Measurements from ENCODE around the gene COL8A1.

The COL8A1 gene

DNA sequence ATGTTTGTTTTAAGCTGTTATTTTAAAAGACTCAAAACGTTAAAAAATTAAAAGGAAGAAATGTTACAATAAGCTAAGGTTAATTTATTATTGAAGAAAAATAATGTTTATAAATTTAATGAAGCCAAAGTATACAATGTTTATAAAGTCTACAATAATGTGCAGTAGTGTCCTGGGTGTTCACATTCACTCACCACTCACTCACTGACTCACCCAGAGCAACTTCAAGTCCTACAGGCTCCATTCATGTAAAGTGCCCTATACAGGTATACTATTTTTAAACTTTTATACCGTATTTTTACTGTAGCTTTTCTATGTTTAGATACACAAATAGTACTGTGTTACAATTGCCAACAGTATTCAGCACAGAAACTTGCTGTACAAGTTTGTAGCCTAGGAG, 55.2 kb downstream of the COL8A1 start:
- no peak for TF ChIP-seq GABPA (IDR thresholded peaks at IDR 0.05; ENCODE audit: low read depth)
- TF ChIP-seq, protein P1, sequence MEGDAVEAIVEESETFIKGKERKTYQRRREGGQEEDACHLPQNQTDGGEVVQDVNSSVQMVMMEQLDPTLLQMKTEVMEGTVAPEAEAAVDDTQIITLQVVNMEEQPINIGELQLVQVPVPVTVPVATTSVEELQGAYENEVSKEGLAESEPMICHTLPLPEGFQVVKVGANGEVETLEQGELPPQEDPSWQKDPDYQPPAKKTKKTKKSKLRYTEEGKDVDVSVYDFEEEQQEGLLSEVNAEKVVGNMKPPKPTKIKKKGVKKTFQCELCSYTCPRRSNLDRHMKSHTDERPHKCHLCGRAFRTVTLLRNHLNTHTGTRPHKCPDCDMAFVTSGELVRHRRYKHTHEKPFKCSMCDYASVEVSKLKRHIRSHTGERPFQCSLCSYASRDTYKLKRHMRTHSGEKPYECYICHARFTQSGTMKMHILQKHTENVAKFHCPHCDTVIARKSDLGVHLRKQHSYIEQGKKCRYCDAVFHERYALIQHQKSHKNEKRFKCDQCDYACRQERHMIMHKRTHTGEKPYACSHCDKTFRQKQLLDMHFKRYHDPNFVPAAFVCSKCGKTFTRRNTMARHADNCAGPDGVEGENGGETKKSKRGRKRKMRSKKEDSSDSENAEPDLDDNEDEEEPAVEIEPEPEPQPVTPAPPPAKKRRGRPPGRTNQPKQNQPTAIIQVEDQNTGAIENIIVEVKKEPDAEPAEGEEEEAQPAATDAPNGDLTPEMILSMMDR (IDR thresholded peaks at IDR 0.05; ENCODE audit: insufficient read depth, low read length) = no peak
- TF ChIP-seq POLR2AphosphoS5 (IDR thresholded peaks at IDR 0.05; ENCODE audit: low read depth) = no peak
- no peak for TF ChIP-seq REST (IDR thresholded peaks at IDR 0.05; ENCODE audit: insufficient replicate concordance, low read depth)
- TF ChIP-seq SPI1 (IDR thresholded peaks at IDR 0.05; ENCODE audit: borderline replicate concordance, low read depth) = no peak

GRCh38 chr3:99696497-99696896, 58.1 kb downstream of the COL8A1 start:
- Histone ChIP-seq H3K27me3 (ENCODE audit: insufficient read depth, poor library complexity, severe bottlenecking) (no peaks in the 10 kb centered on the region), H3K27ac (replicated peaks) (no peak overlapping the region), H3K4me3 (replicated peaks; ENCODE audit: insufficient read depth, low read length) (no peak overlapping the region)
- TF ChIP-seq SPI1 (IDR thresholded peaks at IDR 0.05; ENCODE audit: borderline replicate concordance, low read depth) = no peak
- no peak for TF ChIP-seq REST (IDR thresholded peaks at IDR 0.05; ENCODE audit: insufficient replicate concordance, low read depth)
- no peak for TF ChIP-seq GABPA (IDR thresholded peaks at IDR 0.05; ENCODE audit: low read depth)
- TF ChIP-seq, protein P1 (IDR thresholded peaks at IDR 0.05; ENCODE audit: insufficient read depth, low read length) = no peak
- TF ChIP-seq POLR2AphosphoS5 (IDR thresholded peaks at IDR 0.05; ENCODE audit: low read depth) = no peak
- DNase-seq (ENCODE audit: low read depth in 1 of 2, low spot score in 1 of 2) = no peak

More for the DNA sequence above, 55.2 kb downstream of the COL8A1 start:
- H3K4me3 ChIP-seq (replicated peaks; ENCODE audit: insufficient read depth, low read length) = no peak overlapping the region
- no peak for DNase-seq (ENCODE audit: low read depth in 1 of 2, low spot score in 1 of 2)
- no peak overlapping the region for H3K27ac ChIP-seq (replicated peaks)
- H3K27me3 ChIP-seq (ENCODE audit: insufficient read depth, poor library complexity, severe bottlenecking) = no peaks in the 10 kb centered on the region

DNA sequence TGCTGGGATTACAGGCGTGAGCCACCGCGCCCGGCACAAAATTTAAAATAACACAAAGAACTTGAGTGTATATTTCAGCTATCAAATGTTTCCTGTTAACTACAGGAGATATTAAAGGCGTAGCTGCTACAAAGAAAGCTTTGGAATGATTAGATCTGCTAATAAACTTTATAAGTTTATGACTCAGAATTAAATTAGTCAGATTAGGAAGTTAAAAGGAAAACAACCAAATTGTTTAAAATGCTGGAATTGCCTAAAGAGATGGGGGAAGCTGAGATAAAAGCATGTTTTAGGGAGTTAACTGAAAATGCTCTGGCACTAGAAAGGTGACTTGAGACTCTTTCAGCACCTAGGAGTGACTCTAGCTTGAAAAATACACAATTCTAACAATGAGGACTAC, 58.9 kb downstream of the COL8A1 start:
- no peak overlapping the region for H3K27ac ChIP-seq (replicated peaks)
- H3K4me3 ChIP-seq (replicated peaks; ENCODE audit: insufficient read depth, low read length) = no peak overlapping the region
- TF ChIP-seq, protein P1 (IDR thresholded peaks at IDR 0.05; ENCODE audit: insufficient read depth, low read length) = no peak
- no peak for TF ChIP-seq POLR2AphosphoS5 (IDR thresholded peaks at IDR 0.05; ENCODE audit: low read depth)
- DNase-seq (ENCODE audit: low read depth in 1 of 2, low spot score in 1 of 2) = no peak
- H3K27me3 ChIP-seq (ENCODE audit: insufficient read depth, poor library complexity, severe bottlenecking) = no peaks in the 10 kb centered on the region

- no peak for DNase-seq (ENCODE audit: low read depth in 1 of 2, low spot score in 1 of 2)
- Histone ChIP-seq H3K27me3 (ENCODE audit: insufficient read depth, poor library complexity, severe bottlenecking) (no peaks in the 10 kb centered on the region), H3K27ac (replicated peaks) (no peak overlapping the region), H3K4me3 (replicated peaks; ENCODE audit: insufficient read depth, low read length) (no peak overlapping the region)
- TF ChIP-seq POLR2AphosphoS5 (IDR thresholded peaks at IDR 0.05; ENCODE audit: low read depth) (no peak), GABPA (IDR thresholded peaks at IDR 0.05; ENCODE audit: low read depth) (no peak)
- TF ChIP-seq, protein P1 (IDR thresholded peaks at IDR 0.05; ENCODE audit: insufficient read depth, low read length) = no peak
These were observed 60.5 kb downstream of the COL8A1 start for GRCh38 chr3:99698932-99699331.
